WI38 (cell line): ENCODE measurements around the gene SACS.

ENCODE experiments used
- H3K4me3 ChIP-seq: 2 replicates; pipeline ENCODE4 v1.5.1; 2011; ENCODE audit warnings: low read depth, mild to moderate bottlenecking, control low read depth, low read length
- TF ChIP-seq, protein P1 (sequence below): IDR thresholded peaks from 2 replicates; pipeline ENCODE4 v1.5.1; 2012; ENCODE audit warnings: low read depth, mild to moderate bottlenecking, control low read depth, low read length

Gene SACS

DNA sequence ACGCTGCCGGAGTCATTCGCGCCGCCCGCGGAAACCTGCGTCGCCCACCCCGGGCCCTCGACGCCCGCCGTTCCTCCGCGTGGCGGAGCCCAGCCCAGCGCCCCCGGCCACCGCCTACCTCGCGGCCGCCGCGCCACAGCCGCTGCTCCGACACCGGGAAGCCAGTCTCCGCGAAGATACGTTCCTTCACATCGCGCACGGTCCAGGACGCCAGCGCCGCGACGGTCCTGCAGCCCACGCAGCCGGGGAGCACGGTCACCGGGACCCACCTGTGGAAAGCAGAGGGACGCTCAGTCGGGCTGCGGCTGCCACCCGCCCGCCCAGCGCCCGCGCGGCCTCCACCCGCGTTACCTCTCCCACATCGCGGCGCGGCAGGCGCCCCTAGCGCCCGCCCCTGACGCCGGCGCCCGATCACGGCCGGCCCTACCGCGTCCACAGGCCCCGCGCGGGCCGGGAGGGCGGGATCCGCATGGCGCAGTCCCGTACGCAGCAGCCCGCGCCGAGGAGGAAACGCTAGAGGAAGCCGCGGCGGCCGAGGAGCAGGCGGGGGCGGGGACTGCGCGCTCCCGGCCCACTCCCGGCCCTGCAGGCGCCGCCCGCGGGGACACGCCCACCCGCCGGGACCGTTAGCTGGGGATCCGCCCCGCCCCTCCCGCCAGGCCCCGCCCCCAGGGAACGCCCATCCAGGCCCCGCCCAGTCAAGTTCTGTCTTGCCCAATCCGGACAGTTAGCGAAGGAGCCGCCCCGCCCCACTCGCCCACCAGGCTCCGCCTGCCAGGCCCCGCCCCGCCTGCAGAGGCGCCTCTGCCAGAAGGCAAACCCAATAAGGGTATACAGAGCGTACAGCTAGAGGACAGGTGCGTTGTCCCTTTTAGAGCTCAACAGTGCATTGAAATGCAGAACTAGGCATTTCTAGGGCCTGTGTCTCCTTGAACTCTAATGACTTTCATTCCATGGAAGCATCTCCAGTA lies 58.2 kb downstream of the SACS start:
- TF ChIP-seq, protein P1, sequence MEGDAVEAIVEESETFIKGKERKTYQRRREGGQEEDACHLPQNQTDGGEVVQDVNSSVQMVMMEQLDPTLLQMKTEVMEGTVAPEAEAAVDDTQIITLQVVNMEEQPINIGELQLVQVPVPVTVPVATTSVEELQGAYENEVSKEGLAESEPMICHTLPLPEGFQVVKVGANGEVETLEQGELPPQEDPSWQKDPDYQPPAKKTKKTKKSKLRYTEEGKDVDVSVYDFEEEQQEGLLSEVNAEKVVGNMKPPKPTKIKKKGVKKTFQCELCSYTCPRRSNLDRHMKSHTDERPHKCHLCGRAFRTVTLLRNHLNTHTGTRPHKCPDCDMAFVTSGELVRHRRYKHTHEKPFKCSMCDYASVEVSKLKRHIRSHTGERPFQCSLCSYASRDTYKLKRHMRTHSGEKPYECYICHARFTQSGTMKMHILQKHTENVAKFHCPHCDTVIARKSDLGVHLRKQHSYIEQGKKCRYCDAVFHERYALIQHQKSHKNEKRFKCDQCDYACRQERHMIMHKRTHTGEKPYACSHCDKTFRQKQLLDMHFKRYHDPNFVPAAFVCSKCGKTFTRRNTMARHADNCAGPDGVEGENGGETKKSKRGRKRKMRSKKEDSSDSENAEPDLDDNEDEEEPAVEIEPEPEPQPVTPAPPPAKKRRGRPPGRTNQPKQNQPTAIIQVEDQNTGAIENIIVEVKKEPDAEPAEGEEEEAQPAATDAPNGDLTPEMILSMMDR, result no peak
- H3K4me3 ChIP-seq, result peak overlapping the region; percentile 71

DNA sequence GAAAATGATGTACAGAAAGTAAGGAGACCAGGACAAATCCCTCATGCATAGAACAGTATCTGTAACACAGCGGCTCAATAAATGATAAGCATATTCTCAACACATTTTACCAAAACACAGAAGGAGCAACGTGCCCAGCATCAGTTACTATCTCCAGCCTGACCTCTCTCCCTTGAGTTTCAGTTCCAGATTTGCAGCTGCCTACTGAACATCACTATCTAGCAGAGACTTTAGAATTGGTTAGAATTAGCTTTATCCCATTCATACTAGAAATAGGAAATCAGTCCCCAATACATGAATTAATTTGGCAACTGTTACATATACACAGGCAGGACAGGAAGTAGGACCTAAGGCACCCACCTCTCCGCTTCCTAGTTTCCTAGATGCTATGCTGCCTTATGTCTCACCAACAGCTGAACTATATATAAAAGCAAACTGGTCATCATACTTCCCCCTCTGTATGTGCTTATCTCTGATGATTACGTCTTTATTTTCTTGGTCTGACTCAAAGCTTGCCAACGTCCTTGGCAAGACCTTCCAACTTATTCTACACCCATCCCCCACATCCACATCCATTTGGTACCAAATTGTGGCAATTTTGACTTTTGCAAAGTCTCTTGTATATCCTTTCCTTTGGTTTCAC lies 61.1 kb downstream of the SACS start:
- peak overlapping the region; percentile 25 for H3K4me3 ChIP-seq
- TF ChIP-seq, protein P1, result no peak

DNA sequence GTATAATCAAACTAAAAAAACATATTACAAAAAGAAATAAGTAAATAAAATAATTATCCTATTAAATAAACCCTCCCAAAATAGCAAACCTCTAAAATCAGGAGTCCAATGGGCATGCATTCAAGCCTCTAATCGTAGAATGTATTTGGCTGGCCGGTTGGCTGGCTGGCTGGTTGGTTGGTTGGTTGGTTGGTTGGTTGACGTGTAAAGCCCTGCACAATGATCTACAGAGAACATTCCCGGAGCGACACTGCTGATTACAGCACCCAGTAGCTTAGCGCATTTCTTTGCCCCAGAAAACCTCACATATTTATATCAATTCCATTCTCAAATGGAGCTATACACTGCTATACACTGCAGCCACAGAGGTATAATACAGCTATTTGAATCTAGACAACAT lies 65.6 kb downstream of the SACS start:
- TF ChIP-seq, protein P1, result no peak
- no peak overlapping the region for H3K4me3 ChIP-seq

DNA sequence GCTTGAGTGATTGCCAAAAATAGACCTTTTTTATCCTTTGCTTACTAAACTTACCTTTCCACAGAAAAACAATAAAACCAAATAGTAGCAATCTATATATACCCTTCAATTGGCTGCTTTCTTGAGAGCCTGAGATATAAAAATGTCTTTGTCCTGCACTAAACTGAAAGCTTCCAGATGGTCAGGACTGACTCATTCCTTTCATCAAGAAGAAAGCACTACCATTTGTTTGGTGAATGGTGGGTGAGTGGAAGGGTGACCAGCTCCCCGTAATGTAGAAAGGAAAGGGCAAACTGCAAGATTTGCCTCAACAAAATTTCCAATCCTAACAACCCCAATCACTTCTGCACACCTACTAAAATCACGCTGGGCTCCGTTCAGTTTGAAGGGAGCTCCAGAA lies 67.8 kb downstream of the SACS start:
- TF ChIP-seq, protein P1, result no peak

DNA sequence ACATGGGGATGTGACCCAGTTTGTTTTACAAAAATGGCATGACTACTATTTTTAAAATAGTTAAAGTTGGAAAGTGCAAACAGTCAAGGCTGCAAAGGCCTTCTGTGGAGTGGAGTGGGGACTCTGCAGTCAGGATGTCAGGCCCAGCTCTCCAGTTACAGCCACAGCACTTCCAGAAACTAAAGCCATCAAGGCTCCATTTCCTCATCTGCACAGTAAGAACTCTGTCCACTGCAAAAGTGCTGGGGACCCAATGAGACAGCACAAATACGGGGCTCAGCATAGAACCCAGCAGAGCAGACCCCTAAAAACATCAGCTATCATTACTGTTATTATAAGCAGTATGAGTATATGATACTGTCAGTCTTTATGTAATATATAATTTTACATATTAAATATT lies 73.6 kb downstream of the SACS start:
- TF ChIP-seq, protein P1, result no peak
- no peak overlapping the region for H3K4me3 ChIP-seq

More for the DNA sequence above, 67.8 kb downstream of the SACS start:
- H3K4me3 ChIP-seq, result no peak overlapping the region

DNA sequence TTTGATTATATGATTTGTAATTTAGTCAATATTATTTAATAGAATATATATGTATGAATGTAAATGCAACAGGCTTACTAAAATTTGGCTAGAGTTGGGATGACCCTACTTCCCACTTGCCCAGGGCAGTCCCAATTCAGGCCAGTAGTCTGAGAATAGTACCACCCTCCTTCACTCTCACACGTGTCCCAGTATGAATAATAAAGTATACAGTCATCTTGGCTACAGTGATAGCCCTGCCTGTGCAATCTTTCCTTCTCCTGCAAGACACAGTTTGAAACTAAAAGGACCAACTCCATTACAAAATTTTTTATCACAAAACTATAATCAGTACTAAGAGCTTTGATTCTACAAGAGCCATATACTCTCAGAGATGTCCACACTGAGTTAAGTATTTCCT lies 76.2 kb downstream of the SACS start:
- TF ChIP-seq, protein P1, result no peak
- H3K4me3 ChIP-seq, result no peak overlapping the region

DNA sequence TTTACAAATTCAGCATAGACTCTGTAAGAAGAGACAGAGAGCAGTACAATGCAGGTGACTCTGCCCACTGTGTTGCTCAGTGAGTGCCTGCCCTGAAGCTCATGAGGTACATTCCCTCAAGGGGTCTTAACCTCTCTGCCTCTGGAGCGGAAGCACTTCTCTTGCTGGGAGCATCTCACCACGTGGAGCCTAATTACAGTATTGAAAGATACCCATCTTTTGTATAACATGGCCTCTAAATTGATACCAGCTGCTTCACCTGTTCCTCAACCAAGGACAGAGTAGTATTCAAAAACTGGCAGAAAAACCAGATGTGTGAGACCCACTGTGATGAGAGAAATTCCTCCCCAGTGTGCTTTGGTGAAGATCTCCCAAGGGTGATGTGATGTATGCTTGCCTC lies 77.1 kb downstream of the SACS start:
- H3K4me3 ChIP-seq, result no peak overlapping the region
- TF ChIP-seq, protein P1, result no peak
